ENCODE measurements around the gene SLC26A6. TPM values are rescaled to one million over a fixed set of nuclear protein-coding genes. Genes with fewer than 3 reads are reported as not detected.

SLC26A6 gene
- total RNA-seq, 1 donor from 2014 or later = 26.4 TPM

DNA sequence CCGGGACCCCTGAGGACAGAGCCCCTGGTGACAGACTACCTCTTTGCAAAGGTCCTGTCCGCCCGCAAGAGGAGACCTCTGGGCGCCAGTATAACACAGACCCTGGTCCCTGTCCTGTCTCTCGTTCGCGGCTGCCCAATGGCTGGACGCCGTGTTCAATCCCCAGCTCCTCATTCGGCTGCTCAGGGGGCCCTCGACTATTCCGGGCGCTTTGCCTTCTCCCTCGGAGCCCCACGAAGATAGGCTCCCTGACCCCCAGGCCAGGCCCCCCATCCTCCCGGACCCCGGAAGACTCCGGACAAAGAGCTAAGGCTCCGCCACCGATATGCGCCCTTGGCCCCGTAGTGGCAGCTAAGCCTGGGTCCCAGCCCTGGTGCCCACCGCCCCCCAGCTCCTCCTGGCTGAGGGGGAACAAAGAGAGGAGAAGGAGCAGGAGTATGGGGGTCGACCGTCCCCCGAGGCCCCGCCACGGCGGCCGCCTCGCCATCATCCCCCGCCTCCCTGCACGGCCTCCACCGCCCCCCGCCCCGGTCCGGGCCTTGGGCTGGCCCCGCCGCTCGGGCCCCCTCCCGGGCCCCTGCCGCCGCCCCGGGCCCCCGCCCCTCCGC lies 27.0 kb upstream of the SLC26A6 start:
- no peak for DNase-seq (ENCODE audit: extremely low read depth, low read depth, low spot score)

DNA sequence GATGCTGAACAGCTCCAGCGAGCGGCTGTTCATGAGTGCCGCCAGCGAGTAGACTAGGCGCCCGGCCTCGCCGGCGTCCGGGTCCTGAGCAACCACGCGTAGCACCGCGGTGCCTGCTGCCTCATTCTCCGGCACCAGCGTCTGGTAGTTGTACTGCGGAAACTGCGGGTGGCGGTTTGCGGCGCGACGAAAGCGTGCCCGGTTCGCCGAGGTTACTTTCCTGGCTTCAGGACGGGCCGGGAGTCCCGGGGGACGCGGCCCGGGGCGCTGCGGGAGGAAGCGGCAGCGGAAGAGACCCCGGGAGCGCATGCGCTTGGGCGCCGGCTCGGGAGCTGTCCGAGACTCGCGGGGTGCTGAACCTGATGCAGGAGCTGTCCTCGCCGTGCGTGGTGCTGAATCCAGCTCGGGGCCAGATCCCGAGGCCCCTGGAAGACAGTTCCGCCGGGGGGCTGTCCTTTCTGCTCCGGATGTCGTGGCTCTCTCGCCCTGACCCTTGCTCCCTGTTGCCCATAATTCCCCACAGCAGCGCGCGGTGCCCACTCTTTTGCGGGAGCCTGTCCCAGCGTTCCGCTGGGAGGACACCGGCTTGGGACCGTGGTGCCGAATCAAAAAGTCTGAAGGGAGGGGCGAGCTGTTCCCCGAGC lies 26.4 kb upstream of the SLC26A6 start:
- DNase-seq (ENCODE audit: extremely low read depth, low read depth, low spot score) = no peak

DNA sequence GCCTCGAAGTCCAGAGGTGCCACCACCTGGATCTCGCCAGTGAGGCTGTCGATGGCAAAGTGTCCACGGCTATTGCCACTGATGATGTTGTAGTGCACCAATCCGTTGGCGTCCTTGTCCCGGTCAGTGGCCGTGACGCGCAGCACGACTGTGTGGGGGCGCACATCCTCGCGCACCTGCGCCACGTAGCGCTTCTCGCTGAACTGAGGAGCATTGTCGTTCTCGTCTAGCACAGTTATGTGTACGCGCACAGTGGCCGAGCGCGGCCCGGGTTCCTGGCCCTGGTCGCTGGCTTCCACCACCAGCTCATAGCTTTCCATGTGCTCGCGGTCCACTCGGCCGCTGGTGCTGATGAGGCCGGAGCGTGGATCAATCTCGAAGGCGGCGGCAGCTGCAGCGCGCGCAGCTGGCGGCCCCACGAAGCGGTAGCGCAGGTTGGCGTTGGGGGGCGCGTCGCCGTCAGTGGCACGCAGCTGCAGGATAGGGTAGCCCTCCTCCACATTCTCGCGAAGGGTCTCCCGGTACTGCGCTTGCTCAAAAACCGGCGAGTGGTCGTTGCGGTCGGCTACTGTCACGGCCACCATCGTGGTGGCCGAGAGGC lies 25.6 kb upstream of the SLC26A6 start:
- DNase-seq (ENCODE audit: extremely low read depth, low read depth, low spot score) = no peak

DNA sequence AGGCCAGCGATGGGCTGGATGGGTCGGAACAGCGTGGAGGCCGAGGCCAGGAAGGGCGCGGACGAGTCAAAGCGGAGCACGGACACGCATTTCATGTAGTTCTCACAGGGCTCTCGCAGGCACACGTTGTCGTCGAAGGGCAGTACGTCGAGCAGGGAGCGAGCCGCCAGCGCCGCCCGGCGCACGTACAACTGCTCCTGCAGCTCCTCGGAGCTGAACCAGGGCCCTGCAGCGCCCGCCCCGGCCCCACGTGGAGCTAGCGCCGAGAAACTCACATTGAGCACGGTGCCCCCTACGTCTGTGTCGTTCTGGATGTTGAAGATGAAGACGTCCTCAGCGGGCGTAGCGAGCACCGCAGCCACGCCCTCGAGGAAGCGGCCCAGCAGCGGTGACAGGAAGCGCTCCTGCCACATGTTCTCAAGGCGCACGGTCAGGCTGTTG lies 21.6 kb upstream of the SLC26A6 start:
- no peak for DNase-seq (ENCODE audit: extremely low read depth, low read depth, low spot score)

- no peak for DNase-seq (ENCODE audit: extremely low read depth, low read depth, low spot score)
Measured at GRCh38 chr3:48656061-48656840, 21.0 kb upstream of the SLC26A6 start.

DNA sequence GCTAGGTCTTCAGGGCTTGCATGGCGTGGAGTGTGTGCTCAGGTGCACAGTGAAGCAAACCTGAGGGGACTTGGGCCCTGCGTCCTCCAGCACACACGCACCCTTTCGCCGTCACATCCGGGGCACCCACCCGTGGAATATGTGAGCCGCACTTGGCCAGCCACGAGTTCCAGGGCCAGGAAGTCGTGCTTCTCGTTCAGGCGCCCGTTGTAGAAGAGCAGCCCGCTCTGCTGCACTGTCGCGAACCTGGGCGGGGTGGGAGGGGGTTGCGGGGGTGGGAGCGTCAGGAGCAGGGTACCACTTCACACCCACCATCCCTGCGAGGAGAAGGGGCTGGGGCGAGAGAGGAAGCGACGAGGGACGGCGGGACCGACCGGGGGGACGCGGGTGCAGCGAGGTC lies 20.3 kb upstream of the SLC26A6 start:
- no peak for DNase-seq (ENCODE audit: extremely low read depth, low read depth, low spot score)

- no peak for DNase-seq (ENCODE audit: extremely low read depth, low read depth, low spot score)
Measured at GRCh38 chr3:48655063-48655462, 19.8 kb upstream of the SLC26A6 start.

GRCh38 chr3:48652923-48653715 lies 17.9 kb upstream of the SLC26A6 start:
- DNase-seq (ENCODE audit: extremely low read depth, low read depth, low spot score) = no peak

DNA sequence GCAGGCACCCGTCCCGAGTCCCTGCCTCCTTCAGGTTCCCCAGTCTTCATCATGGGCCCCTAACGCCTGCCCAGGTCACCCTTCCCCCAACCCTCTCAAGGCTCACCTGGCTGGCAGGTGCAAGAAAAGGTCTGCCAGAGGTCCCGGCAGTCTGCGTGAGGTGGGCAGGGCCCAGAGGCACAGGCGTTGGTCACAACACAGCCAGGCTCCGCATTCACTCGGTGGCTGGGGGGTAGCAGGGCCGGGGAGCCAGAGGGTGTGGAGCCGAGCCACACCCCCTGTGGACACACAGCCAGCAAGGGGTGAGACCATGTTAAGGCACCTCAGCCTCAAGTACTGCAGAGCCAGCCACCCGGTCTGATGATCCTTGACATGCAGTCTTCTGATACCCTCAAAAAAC lies 16.5 kb upstream of the SLC26A6 start:
- no peak for DNase-seq (ENCODE audit: extremely low read depth, low read depth, low spot score)

GRCh38 chr3:48650723-48651122 lies 15.5 kb upstream of the SLC26A6 start:
- no peak for DNase-seq (ENCODE audit: extremely low read depth, low read depth, low spot score)

GRCh38 chr3:48648188-48648850 lies 13.1 kb upstream of the SLC26A6 start:
- no peak for DNase-seq (ENCODE audit: extremely low read depth, low read depth, low spot score)

DNA sequence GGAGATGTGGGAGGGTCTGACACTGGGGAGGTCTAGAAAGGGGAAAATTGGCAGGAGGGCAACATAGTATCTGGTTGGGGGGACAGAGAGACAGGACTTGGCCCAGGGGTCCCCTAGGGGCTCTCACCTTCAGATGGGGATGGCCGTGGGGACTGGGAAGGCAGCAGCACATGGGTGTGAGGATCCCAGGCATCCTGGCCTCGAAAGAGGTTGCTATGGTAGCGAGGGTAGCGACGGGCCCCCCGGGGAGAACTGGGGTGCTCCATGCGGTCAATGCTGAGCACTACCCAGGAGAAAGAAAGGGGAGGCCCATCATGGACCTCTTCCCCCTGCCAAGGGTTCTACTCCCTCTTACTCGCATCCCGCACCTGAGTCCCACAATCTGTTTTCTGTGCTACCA lies 12.5 kb upstream of the SLC26A6 start:
- no peak for DNase-seq (ENCODE audit: extremely low read depth, low read depth, low spot score)

GRCh38 chr3:48644898-48645760 lies 9.9 kb upstream of the SLC26A6 start:
- no peak for DNase-seq (ENCODE audit: extremely low read depth, low read depth, low spot score)

GRCh38 chr3:48642605-48643004 lies 7.3 kb upstream of the SLC26A6 start:
- DNase-seq (ENCODE audit: extremely low read depth, low read depth, low spot score) = no peak

DNA sequence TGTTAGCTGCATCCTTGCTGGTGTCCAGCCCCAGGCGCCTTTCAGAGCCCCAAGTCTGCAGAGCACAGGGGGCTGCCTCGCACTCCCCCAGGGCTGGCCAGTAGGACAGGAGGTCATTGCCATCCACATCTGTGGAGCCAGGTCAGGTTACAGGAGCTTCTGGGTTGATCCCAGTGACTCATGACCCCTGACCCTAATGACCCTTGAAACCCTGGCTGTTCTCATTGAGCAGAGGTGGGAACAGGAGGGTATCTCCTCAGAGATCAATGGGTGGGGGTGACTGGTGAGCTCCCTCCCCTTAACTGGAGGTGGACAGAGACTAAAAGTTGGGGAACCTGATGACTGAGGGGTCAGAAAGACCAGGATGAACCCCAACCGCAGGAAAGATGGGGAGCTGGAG lies 6.1 kb upstream of the SLC26A6 start:
- no peak for DNase-seq (ENCODE audit: extremely low read depth, low read depth, low spot score)

DNA sequence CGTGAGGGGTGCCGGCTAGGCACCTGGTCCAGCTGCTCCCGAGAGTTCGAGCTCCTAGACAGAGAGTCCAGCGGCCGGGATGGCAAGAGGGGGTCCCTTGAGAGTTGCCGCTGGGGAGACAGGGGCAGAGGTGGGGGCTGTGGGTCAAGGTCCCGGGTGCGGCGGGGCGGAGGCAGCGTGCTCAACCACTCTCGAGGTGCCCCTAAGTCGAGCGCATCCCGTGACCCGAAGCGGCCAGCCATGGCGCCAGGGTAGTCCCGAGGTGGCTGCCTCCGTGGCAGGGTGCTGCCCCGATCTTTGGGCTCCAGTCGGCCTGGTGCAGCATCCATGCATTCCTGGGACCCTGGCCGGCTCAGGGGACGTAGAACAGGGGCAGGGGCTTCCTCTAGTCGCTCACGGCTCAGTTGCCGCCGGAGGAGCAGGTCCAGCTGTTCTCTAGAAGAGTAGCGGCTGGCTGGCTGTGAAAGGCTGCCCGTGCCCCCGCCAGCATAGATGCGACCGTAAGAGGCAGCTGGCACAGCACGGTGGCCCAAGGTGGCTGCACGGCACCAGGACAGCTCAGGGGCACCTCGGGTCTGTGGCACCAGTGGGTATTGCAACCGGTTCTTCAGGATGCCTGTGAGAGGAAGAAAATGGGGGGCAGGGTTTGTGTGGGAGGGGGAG lies 4.8 kb upstream of the SLC26A6 start:
- DNase-seq (ENCODE audit: extremely low read depth, low read depth, low spot score) = no peak

- no peak for DNase-seq (ENCODE audit: extremely low read depth, low read depth, low spot score)
Measured at GRCh38 chr3:48637305-48637704, 2.0 kb upstream of the SLC26A6 start.

DNA sequence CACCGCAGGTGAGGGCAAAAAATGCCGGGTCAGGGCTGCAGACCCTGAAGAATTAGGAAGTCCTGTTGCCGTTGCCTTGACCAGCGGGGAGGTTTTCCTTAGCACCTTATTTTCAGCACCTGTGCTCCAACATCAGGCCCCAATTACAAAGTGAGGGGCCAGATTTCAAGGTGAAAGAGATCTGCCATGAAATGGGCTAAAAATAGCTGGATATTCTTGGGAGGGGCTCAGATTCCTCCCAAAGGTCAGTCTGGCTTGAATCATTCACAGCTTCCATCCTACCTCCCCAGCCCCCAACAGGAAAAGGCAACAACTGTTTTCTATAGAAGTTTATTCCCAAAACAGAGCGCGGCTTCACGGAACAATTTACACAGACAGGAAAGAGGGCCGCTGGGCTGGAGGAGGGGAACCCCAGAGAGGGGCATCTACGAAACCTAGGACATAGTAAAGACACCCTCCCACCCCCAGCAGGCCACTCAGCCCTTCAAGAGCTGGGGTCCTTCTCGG lies 941 bp upstream of the SLC26A6 start:
- no peak for DNase-seq (ENCODE audit: extremely low read depth, low read depth, low spot score)
